Activated naive CD4-positive, alpha-beta T cell treated with Interleukin-2 at 50 U/mL for 16 hours (primary cell): ENCODE results near the gene CAVIN4.
A peak's percentile ranks its signal among the peaks of the same experiment; 100 is the strongest.

ENCODE experiments used
- DNase-seq: peaks from one replicate; pipeline ENCODE4 v3.0.0-alpha.2; 2020

CAVIN4 gene

DNA sequence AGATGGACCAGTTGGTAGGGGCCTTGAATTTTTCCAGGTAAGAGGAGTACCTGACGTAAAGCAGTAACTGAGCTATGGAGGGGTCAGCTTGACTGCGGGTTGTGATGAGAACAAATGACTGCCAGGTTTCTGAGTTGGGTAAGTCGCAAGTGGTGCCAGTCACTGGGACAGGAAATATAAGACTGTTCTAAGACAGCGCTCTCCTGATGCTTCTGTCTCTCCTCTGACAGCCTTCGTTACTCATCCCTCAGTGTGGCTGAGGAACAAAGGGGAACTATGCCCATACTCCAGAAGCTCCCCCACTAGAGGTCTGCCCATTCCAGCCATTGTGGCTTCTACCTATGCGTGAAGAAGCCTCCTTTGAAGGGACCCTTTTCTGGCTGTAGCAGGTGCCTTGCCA, 13.3 kb downstream of the CAVIN4 start:
- no peak for DNase-seq

DNA sequence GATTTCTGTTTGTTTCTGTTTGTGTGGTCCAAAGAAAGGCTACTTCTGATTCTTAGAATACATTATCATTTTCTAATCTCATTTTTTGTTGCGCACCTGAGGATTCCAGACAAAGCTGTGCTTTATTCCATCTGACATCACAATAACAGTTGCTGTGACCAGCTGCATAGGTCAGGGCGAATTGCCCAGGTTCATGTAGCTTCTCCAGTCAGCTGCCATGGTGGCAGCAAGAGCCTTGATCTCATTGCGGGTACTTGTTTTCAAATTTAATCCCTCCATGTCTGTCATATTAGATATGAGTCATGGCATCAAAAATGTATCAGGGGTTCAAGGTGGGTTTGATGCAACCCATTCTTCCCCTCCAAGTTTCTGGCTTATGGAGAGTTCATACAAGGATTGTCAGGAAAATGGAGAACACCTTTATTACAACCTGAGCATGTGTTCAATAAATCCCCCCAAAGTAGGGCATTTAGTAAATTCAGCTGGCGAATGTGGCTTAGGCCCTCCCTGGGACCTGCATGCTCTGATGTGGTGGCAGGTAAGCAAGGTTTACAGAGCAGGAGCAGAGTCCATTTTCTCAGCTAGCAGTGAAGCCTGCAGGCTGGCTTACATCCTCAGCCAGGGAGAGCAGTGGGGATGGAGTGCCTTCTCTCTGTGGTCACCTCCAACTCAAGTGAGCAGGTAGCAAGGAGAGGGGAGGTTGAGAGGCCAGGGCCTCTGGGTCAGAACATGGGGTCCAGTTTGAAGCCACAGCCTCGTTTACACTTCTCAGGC, 13.9 kb downstream of the CAVIN4 start:
- DNase-seq, result no peak

DNA sequence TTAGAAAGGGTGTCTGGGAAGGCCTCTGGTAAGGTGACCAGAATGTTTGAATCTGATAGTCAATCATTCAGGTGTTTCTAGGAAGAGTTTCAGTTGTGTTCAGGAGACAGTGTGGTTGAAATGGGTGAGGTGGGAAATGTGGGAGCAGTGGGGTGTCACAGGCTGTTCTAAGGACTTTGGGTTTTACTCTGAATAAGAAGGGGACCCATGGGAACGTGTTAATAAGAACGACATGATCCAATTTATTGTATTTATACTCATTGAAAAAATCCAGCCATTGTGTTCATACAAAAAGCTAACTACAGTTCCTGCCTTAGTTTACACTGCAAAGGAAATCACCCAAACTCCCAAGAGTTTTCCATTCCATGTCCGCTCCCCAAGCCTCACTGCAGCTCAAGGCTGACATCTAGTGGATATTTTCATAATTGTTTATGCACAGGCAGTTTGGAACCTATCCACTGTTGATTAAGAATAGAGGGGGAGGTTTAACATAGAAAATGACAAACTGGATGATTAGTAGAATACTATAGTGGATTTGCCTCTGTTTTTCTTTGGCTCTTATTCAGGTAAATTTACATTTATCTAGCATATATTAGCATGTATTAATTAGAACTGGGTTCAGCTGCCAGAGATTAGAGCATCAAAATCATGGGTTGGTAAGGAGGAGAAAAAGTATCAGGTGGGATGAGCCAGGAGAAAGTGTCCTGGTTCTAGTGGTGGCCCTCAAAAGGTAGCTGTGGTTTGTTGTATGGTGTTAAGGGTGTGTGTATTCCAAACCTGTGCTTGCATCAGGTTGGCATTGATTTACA, 17.7 kb downstream of the CAVIN4 start:
- no peak for DNase-seq

- no peak for DNase-seq
Measured at GRCh38 chr9:100597236-100597635, 19.4 kb downstream of the CAVIN4 start.

GRCh38 chr9:100598641-100599145, 20.8 kb downstream of the CAVIN4 start:
- peak; percentile 81 for DNase-seq

DNA sequence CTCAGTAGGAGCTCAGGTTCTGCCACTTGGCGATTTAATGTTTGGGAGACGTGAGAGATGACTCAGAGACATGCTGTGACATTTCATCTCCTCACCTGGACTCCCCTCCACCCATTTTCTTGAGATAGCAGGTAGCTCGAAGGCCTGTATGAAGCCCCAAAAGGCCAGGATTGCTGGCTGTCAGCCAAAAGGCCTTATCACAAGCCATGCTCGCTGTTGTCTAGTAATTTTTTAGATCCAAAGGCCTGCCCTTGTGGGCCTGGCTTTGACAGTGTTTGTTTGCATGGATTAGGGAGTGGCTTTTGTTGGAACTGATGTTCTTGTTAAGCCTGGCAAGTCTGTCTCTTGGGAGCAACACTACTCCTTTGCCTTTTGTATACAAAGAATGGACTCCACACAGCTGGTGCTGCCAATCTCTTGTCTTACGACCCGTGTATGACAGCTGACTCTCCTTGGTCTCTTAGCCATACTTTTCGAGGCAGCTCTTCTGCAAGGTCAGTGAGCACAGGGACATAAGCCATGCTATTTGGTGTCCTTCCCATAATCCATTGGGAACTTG, 22.7 kb downstream of the CAVIN4 start:
- DNase-seq, result no peak

DNA sequence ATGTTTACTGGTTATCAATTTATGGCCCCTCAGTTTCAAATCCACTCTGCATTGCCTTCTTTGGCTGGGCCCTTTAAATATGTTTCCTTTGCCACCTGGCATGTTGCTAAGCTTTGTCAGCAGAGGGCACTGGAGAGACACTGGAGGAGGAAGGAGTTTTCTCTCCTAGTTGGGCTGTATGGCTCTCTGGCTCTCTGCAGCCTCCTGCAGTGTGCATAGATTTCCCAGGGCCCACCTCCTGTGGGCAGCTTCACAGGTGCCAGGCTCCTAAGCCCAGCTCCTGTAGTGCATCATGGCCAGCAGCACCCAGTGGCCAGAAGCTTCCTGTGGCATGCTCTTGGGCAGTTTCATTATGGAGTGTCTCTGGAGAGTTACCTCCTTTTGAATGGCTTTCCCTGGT, 23.3 kb downstream of the CAVIN4 start:
- peak; percentile 24 for DNase-seq

DNA sequence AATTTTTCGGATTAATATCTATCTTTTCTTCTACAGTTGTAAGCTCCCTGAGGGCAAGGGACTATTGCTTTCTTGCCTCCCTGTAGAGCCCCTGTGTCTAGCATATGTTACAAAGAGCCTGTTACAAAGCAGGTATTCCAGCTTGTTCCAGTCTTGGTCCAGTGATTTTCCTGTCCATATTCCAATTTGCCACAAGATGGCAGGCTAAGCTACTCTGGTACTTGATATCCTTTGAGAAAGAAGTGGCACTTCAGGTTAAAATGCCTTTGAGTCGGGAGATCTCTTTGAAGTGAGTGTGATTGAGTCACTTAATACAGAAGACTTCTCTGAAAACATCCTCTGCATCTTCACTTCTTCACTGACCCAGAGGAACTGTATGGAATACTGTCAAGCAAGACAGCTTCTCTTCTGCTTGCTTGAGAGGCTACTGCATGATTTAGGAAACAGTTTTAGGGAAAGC, 24.5 kb downstream of the CAVIN4 start:
- DNase-seq, result no peak

- DNase-seq, result no peak
Measured at GRCh38 chr9:100605405-100605804, 27.5 kb downstream of the CAVIN4 start.

- no peak for DNase-seq
Measured at GRCh38 chr9:100619194-100619593, 41.3 kb downstream of the CAVIN4 start.

DNA sequence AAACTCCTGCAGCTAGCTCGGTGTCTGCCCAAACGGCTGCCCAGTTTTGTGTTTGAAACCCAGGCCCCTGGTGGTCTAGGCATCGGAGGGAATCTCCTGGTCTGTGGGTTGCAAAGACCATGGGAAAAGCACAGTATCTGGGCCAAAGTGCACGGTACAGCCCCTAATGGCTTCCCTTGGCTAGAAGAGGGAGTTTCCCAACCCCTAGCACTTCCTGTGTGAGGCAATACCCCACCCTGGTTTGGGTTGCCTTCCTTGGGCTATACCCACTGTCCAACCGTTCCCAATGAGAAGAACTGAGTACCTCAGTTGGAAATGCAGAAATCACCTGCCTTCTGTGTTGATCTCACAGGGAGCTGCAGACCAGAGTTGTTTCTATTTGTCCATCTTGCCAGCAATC, 41.8 kb downstream of the CAVIN4 start:
- DNase-seq, result no peak

- no peak for DNase-seq
Measured at GRCh38 chr9:100623969-100624368, 46.1 kb downstream of the CAVIN4 start.

DNA sequence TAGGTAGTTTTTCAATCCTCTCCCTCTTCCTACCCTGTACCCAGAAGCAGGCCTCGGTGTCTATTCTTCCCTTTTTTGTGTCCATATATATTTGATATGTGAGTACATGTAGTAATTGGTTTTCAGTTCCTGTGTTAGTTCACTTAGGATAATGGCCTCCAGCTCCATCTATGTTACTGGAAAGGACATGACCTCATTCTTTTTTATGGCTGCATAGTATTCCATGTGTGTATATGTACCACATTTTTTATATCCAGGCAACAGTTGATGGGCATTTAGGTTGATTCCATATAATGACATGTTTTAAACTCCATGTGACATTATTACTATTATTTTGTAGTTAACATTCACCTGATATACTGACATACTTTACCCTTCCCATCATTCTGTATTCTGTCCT, 49.1 kb downstream of the CAVIN4 start:
- no peak for DNase-seq

DNA sequence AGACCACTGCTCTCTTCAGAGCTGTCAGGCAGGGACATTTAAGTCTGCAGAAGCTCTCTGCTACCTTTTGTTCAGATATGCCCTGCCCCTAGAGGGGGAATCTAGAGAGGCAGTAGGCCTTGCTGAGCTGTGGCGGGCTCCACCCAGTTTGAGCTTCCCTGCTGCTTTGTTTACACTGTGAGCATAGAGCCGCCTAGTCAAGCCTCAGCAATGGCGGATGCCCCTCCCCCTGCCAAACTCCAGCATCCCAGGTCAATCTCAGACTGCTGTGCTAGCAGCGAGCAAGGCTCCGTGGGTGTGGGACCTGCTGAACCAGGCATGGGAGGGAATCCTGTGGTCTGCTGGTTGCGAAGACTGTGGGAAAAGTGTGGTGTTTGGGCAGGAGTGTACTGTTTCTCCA, 59.9 kb downstream of the CAVIN4 start:
- no peak for DNase-seq
